Skeletal muscle cell (primary cell): Measurements from ENCODE around the gene CMBL.

ENCODE experiments used
- DNase-seq: peaks from one replicate; pipeline ENCODE4 v3.0.0-alpha.2; 2010; ENCODE audit warnings: low read depth
- H3K4me3 ChIP-seq: 2 replicates; pipeline ENCODE4 v1.5.1; 2011; ENCODE audit warnings: low read depth, mild to moderate bottlenecking, control low read depth, low read length, moderate library complexity

CMBL gene

GRCh38 chr5:10243660-10244240, 64.0 kb downstream of the CMBL start:
- no peak overlapping the region for H3K4me3 ChIP-seq
- no peak for DNase-seq

GRCh38 chr5:10235350-10235749, 72.4 kb downstream of the CMBL start:
- no peak for DNase-seq
- no peak overlapping the region for H3K4me3 ChIP-seq

GRCh38 chr5:10233505-10233904, 74.2 kb downstream of the CMBL start:
- H3K4me3 ChIP-seq, result no peak overlapping the region
- DNase-seq, result peak; percentile 90

GRCh38 chr5:10233011-10233410, 74.7 kb downstream of the CMBL start:
- DNase-seq, result no peak
- H3K4me3 ChIP-seq, result no peak overlapping the region

DNA sequence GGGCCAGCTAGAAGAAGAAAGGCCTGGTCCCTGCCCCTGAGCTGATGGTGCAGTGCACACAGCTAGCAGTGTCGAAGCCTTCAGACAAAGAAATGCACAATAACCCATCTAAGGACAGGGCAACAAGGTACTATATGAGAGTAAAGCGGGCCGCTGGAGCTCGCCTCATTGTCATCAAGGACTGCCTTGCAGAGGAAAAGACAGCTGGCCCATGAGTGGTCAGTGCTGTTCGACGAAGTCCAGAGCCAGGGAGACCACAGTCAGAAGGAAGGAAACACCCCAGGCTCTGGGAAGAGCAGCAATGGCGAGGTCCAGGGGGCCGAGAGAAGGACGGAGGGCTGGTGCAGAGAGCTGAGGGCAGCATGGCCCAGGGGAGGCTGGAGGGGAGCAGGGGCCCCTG, 75.3 kb downstream of the CMBL start:
- H3K4me3 ChIP-seq, result no peak overlapping the region
- DNase-seq, result no peak

- peak; percentile 75 for DNase-seq
- no peak overlapping the region for H3K4me3 ChIP-seq
Measured at GRCh38 chr5:10229306-10230048, 78.2 kb downstream of the CMBL start.

DNA sequence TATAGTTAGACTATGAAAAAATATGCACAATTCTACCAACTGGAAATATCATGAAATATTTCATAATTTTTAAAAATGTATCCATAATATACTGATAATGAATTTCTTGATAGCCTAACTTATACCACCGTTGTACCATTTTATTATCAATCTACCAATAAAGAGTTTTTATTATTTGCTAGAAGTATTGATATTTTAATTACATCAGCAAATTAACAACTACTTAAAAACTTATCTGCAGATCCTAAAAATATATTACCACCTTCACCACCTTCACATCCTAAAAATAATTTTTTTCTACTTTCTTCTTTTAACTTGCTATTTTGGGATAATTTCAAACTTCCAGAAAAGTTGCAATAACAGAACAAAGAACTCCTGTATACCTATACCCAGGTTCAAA, 79.4 kb downstream of the CMBL start:
- no peak overlapping the region for H3K4me3 ChIP-seq
- no peak for DNase-seq
